Measurements from ENCODE around the gene HSPA12A.
A peak's percentile ranks its signal among the peaks of the same experiment; 100 is the strongest.

Gene HSPA12A

DNA sequence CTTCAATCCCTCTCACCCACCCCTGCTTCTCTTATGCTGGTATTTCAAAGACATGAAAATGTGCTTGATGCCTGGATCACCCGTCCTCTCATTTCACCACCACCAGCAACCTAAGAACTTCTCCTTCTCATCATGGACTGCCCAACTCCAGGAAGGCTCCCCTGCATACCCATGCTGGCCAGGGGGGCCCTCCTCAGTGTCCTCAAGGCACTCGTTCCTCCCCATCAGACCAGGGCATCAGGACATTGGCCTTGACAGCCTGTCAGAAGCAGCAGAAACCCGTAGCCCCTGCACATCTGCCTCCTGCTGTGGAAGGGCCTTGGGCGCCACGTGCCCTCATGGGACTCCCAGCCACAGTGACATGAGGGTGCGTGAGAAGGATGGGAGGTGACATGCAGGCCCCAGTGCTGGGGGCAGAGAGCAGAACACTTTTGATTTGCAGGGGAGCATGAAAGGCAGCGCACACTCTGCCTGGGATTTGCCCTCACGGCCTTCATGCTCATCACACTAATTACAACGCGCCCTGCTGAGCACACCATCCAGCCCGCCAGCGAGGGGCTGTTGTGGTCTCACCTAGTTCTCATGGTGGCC is 1.9 kb upstream of the HSPA12A start:
- no peak for DNase-seq (ENCODE audit: low read depth in 2 of 2, low spot score in 1 of 2)

DNA sequence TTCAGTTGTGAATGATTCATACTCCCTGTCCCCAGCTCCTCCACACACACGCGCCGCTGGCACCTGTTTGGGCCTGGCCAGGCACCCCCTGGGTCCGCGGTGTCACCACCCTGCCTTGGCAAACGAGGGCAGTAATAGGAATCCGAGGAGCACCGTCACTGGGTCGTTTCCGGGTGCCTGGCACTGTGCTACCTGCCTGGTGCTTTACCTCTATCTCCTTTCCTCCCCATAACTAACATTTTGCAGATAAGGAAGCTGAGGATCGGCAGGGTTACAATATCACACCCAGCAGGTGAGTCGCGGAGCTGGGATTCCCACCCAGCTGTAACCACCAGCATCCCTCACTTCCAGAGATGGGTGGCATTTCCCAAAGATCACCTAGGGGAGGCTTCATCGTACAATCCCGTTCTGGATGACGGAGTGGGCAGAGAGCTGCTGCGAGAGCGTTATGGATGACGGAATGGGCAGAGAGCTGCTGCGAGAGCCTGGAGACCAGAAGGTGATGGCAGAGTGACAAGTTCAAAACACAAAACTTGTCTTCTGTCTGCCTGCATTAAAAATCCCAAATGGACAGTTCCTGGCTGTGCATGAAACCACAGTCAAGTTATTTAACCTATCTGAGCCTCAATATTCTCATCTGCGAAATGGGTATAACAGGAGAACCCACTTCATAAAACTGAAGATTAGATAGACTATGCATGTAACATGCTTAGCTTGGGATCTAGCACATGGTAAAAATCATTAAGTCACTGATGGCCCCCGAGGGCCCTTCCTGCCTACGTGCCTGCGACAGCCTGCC is 1.1 kb upstream of the HSPA12A start:
- no peak for DNase-seq (ENCODE audit: low read depth in 2 of 2, low spot score in 1 of 2)

DNA sequence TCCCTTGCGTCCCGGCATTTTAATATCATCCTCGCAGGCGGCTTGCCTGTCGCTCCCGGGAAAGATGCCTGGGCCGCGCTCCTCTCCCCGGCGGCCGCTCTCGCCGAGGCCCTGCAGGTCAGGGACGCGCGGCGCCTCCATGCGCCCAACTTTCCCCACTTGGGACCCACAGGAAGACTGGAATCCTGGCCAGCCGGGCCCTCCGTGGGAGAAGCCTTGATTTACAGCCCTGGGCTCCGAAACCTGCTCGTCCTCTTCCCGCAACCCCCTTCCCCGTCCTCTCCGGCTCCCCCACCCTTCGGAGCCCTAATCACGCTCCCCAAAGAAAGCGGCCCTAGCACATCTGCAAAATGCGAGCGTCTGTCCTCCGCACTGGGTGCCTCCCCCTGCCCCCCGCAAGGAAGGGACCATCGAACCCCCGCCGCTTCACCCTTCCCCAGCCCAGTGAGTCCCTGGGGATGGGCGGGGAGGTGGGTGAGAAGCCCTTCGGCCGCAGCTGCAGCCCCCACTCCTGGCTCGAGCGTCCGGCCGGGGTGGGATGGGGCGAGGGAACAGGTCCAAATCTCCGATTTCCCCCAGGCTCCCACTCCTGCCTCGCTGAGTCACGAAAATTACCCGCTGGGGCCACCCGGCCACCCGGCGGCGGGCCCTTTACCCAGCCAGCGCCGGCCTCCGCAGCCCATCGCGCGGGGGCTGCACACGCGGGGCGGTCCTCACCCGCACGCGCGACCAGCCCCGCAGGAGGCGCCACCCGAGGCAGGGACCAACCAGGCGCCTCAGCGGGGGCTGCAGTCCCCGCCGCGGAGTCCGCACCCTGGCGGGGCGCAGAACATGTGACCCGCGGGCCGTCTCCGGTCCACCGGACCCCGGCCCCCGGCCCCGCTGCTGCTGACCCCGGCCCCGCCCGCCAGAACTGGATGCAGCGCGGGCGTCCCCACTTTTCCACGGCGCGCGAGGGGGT is 695 bp downstream of the HSPA12A start:
- no peak for DNase-seq (ENCODE audit: low read depth in 2 of 2, low spot score in 1 of 2)

DNA sequence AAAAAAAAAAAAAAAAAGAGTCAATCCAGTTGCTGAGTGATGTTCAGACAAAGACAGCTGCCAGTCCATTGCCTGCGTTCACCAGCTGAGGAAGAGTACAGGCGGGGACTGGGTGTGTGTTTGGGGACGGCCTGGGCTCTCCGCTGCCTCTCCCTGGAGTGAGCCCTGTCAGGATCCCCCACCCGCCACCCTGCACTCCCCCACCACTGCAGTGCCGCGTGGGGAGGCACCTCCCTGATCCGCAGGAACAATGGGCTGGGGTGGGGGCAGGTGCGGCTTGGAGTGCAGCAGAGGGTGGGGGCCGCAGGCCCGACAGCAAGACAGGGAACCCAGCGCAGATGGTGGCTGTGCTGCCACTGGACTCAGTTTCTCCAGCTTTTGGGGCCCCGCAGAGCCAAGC is 1.4 kb downstream of the HSPA12A start:
- no peak for DNase-seq (ENCODE audit: low read depth in 2 of 2, low spot score in 1 of 2)

DNA sequence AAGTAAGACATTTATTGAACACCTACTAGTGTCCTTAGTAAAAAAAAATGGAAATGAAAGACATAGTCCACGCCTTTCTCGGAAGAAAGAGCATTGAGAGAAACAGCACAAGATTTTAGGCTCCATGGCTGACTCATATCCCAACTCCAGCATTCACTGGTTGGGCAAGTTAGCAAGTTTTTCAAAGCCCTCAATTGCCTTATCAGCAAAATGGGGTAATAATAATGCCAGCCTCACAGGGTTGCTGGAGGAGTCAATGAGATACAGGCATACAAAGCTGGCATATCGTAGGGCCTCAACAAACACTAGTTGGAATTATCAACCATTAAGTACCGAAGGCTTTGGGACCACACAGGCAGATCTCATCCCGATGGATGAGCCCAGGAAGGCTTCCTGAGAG is 4.0 kb downstream of the HSPA12A start:
- no peak for DNase-seq (ENCODE audit: low read depth in 2 of 2, low spot score in 1 of 2)

DNA sequence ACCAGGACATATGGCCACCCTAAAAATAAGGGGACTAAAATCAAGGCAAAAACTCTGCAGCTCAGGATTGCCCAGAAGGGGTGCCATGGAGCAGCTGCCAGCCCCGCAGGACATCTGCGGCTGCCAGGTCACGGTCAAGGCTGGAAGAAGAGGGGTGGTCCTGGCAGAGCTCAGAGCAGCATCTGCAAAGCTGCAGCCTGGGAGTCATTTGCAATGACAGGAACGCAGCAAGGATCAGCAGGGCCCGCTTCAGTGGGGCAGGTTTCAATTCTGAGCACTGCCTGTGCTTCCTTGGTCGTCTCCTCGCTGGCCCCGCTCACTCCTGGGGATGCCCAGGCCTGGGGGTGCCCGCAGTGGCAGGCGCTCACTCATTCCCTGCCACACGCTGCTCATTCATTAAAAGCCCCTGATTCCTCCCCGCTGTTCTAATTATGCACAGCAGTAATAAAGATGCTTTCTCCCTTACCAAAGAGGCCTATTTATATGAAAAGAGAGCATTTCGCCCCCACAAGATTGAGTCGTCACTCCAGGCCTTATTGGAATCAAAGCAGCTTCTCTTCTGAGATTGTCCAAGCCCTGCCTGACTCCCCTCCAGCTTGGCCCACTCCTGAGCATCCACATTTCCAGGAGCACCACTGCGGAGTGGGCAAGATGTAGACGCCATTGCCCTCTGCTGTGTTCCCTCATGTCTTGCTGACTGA is 4.6 kb downstream of the HSPA12A start:
- DNase-seq (ENCODE audit: low read depth in 2 of 2, low spot score in 1 of 2), result no peak

DNA sequence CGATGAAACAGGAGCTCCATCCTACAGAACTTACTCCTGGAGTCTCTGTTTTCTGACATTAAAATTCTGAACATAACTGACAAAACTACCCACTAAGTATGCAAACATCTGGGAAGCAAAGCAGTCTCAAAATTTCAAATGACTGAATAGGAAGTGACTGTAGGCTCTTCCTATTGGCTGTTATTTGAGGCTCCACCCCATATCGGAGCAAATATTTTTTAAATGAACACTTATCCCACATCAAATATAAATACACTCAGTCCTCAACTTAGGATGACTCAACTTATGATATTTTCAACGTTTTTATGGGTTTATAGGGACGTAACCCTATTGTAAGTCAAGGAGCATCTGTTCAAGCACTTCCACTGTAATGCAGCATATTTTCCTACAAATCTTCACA is 8.8 kb downstream of the HSPA12A start:
- no peak for DNase-seq (ENCODE audit: low read depth in 2 of 2, low spot score in 1 of 2)

DNA sequence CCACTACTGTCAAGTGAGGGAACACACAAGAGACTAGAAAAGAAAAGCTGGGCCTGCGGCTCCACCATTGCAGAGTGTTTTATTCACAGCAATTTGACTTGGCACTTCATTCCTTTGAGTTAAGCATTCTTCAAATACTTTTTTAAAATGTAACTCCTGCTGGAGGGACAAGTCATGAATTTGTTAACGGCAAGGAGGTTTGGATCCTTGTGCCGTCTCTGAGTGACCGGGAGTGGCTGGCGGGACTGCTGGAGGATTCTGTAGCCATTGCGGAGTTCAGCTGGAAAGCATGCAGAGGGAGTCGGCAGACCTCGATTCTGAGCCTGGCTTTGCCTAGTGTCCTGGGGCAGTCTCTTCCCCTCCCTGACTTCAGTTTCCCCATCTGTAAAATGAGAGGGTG is 9.8 kb downstream of the HSPA12A start:
- no peak for DNase-seq (ENCODE audit: low read depth in 2 of 2, low spot score in 1 of 2)

DNA sequence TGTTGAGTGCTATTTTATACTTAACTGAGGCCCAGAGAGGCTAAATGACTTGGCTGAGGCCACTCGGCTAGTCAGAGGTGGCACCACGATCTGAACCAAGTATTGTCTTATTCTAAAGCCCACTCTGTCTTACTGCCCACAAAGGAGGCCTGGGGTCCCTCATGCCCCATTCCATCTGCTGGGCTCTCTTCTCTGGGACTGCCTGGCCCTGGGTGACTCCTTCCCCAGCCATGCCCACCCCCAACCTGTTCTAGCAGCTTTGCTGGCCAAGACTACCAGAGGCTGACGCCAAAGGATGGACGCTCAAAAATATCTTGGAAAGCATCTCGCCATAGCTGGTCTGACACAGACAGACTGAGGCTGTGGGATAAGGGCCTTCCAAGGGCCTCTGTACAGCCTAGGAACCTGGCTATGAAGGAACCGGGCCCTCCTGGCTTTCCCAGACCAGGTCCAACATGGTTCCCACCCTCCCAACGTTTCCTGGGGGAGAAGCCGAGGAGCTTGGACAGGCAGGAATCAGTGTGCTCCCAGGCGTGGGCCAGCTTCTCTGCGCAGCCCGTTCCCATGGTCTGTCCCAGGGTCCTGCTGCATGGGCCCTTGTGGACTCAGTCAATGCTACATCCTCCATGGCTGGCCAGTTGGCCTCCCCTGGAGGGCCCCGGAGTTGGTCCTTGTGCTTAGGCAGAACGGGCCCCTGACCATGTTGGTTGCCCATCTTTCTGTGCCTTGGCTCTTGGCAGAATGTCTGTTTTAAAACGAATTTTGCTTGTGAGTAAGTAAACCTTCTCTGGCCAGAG is 11.7 kb downstream of the HSPA12A start:
- DNase-seq (ENCODE audit: low read depth in 2 of 2, low spot score in 1 of 2), result no peak

DNA sequence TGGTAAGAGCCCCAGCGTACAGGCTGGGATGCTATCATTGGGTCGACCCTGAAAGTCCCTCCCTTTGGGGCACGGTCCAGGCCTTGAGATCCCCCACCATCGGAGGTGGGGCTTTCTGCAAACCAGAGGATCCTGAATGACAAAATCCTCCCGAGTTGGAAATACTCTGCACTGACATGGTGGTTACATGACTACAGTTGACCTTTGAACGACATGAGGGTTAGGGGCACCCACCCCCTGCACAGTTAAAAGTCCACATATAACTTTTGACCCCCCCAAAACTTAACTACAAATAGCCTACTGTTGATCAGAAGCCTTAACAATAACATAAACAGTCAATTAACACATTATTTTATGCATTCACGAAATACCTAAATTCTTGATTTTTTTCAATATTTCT is 13.1 kb downstream of the HSPA12A start:
- DNase-seq (ENCODE audit: low read depth in 2 of 2, low spot score in 1 of 2), result no peak

DNA sequence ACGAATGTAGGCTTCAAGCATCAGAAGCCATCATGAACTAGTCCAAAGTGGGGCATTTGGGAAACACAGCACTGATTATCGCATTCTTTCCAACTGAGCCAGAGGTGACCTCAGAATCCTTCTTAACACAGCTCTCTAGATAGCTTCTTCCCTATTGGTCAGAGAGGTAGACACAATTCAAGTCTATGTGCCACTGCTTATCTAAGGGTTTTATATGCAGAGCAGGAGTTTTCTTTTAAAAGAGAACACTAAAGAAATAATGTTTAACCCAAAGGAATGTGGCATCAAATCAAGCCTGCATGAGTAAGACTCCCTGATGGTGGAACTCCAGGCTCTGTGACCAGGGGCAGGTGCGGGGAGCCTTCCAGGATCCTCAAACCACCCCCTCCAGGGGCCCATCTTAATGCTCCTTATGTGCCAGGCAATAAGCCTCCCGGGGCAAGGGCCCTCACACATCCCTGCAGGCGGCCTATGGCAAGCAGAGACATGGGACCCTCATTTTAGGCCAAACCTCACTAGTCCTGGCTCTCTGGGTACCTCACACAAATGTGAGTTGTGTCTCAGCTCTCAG is 13.8 kb downstream of the HSPA12A start:
- no peak for DNase-seq (ENCODE audit: low read depth in 2 of 2, low spot score in 1 of 2)

DNA sequence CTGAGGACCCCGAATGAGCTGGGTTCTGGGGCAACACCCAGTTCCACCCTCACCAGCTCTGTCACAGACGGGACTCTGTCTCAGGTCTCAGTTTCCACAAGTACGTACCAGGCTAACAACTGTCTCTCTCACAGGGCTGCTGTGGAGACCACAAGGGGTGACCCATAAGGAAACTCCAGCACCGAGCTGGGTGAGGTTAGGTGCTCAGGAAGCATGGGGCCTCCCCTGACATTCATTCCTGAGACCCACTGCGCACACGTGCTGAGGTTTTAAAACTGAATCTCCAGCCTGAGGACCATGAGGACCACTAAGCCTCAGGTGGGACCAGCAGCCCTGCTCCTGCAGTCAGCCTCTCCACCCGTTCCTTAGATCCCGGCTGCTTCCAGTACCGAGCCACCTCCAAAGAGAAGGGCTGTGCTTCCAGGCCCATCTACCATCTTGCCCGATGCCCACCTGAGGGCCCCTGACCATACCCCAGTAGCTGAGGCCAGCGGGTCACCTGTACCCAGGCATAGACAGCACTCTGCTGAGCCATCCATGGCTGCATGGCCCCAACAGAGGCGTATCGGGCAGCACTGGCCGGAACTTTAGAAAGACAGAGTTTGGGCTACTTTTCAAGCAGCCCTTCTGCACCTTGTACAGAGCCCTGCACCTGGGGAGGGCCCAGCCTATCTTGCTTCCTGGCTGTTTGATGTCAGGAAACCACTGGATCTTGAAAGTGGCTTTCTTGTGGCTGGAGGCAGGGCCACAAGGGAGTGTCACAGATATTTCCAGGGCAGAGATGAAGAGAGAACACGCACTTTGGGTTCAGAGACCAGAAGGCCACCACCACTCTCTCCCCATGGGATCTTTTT is 18.7 kb downstream of the HSPA12A start:
- DNase-seq (ENCODE audit: low read depth in 2 of 2, low spot score in 1 of 2), result peak in 1 of 2 donors; percentile 6

DNA sequence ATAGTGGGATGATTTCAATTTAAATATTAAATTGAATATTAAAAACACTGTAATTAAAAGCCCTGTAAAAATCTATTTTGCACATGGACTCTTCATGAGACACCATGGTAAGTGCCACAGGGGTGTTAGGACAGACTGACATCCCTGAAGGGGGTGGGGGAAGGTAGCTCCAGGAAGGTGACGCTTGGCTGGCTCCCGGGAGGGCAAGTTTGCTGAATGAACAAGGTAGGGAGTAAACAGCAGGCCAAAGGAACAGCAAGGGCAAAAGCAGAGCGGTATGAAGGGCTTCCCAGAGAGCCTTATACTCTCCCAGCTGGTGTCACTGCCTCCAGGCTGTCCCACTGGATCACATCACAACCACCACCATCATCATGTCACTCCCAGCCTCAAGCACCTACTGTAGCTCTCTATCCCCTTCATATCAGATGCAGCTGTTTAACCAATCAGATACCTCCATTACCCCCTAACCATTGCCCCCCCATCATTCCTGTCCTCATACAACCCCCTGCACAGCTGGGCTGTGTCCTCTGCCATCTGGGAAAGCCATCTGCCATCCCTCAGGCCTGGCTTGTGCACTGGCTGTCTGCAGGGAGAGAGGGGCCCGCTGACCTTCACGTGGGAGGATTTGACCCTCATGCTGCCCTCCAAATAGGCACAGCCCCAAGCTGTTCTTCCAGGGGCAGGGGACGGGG is 19.5 kb downstream of the HSPA12A start:
- DNase-seq (ENCODE audit: low read depth in 2 of 2, low spot score in 1 of 2), result no peak

DNA sequence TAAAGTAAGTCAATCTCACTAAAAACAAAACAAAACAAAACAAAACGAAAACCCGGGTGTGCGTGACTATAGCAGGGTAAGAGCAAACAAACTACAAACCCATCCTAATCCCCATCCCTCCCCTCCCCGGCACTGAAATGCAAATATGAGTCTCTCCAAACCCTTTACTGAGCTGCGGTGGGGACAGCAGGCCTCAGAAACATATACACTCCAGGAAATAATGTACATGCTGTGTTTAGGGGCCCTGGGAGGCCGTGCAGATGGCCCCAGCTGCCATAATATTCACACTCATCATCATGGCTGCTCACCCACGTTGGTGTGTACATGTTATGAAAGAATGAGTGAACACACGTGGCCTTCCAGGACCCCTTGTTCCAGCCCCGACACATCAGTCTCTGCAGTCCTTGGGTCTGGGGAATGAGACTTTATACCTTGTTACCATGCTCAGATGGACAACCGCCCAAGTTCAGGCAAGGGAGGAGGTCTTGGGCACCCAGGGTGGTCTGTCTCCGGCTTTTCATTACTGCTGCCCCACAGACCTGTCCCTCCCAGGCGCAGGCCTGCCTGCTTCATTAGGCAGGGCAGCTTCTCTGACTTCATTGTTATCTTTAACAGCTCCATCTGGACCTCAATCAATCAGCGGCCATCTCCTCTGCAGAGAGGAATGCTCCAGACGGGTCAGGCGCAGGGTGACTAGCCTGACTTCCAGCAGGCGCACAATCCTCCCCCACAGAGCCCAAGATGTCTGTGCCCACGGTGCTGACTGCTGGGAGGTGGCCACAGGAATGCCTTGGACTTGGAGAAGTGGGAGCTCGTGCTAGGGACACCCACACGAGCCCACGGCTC is 20.6 kb downstream of the HSPA12A start:
- no peak for DNase-seq (ENCODE audit: low read depth in 2 of 2, low spot score in 1 of 2)

DNA sequence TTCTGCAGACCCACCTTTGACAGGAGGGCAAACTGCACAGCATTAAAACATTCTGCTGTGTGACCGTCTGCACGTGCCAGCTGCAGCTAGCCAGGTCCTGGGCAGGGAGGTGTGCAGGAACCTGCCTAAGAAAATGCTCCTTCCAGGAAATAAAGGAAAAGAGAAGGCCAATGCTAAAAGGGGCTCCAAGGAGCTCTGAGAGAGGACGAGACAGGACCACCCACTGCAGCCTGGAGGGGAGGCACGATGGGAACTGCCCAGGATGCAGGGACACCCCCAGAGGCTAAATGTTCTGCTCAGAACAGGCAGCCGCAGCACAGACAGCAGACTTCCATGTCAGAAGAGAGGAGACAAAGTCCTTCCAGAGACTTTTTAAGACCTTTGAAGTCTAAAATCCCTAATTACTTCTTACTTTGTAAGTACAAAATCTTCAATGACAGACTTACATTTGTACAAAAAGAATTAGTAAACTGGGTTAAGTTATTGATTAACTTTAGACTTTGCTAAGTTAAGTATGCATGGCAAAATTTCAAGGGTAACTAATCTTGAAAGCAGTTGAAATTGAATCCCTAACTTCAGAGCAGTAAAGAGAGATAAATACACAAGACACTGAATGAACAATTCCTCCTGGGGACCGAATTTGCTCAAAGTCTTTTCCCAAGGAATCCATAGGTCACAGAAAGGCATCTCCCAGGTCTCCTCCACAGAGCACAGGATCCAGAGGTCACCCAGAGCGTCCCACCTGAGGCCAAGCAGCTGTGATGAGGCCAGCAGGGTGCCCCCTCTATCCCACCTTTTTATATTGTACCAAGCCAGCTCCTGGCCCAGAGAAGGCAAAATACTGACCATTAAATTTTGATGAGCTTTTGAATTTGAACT is 21.5 kb downstream of the HSPA12A start:
- no peak for DNase-seq (ENCODE audit: low read depth in 2 of 2, low spot score in 1 of 2)

DNA sequence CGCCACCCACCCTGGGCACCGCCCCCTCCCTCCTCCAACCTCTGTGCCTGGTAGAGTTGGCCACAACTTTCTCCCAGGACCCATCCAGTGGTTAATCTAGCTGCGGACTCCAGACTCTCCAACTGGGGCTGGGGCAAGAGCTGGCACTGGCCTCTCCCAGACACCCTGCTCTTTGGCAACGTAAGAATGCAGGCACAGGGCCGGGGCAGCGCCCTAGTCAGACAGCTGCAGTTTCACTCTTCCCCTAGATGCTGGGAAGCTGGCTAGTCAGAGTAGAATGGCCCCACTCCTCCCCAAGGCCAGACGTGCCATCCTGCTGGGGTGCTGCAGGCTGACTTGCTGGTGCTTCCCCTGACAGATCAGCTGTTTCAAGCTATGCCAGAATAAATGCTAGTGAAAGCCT is 22.1 kb downstream of the HSPA12A start:
- no peak for DNase-seq (ENCODE audit: low read depth in 2 of 2, low spot score in 1 of 2)

DNA sequence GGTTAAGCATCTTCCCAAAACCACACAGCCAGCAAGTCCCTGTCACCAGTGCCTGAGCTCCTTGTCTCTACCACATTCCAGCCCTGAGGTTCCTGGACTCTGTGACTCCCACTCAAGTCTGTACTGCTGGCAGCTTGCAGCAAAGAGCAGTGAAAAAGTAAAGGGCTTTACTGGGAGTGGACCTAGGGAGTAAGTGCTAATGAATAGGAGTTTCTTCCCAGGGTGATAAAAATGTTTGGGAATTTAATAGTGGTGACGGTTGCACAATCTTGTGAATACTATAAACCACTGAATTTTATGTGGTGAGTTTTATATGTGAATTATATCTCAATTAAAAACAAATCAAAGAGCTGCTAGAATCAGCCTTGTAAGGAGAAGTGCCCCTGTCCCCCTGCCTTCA is 22.6 kb downstream of the HSPA12A start:
- DNase-seq (ENCODE audit: low read depth in 2 of 2, low spot score in 1 of 2), result no peak
